Lower lobe of right lung (tissue), 2 donors: ENCODE measurements around the gene PMM2. TPM values are rescaled to one million over a fixed set of nuclear protein-coding genes. Genes with fewer than 3 reads are reported as not detected.
A peak's percentile ranks its signal among the peaks of the same experiment; 100 is the strongest.
"Not testable (repeated sequence)": the region's sequence is repeated elsewhere in the genome, so short reads cannot be mapped to it uniquely, and the experiment has no call there.

ENCODE experiments used
- ATAC-seq, 2 donors: fragments of 200-7000 bp; cut with Tn5 transposase; one replicate each; pipeline ENCODE4 v1.9.1; 2020 to 2022; ENCODE audit warnings: mild to moderate bottlenecking in 2 of 2, moderate library complexity in 2 of 2
- DNase-seq: peaks from one replicate; pipeline ENCODE4 v3.0.0-alpha.2; 2020
- H3K27ac ChIP-seq: fragments of 200-600 bp; one replicate; pipeline ENCODE4 v1.8.0; 2022
- H3K27me3 ChIP-seq: fragments of 200-600 bp; one replicate; pipeline ENCODE4 v1.8.0; 2022; ENCODE audit warnings: low read depth
- H3K36me3 ChIP-seq: fragments of 200-600 bp; one replicate; pipeline ENCODE4 v1.8.0; 2022; ENCODE audit warnings: mild to moderate bottlenecking
- H3K4me1 ChIP-seq: fragments of 200-600 bp; one replicate; pipeline ENCODE4 v1.8.0; 2022
- H3K4me3 ChIP-seq: fragments of 200-600 bp; one replicate; pipeline ENCODE4 v1.8.0; 2022; ENCODE audit warnings: mild to moderate bottlenecking
- H3K9me3 ChIP-seq: fragments of 200-600 bp; one replicate; pipeline ENCODE4 v1.8.0; 2022
- intact Hi-C: fragments of 100-400 bp; cut with DNase I; formaldehyde crosslinking; loops from one replicate; pipeline ENCODE4 v1.11.0; 2022
- long read RNA-seq: library from polyadenylated mRNA; unstranded; transcript quantifications from one replicate; pipeline ENCODE4 v2.0.0, GENCODE V29; 2021
- total RNA-seq: library from RNA; stranded (reverse); fragmentation: NEBNext Ultra II Directional; extraction: Animal tissue kit (Norgen Biotek cat#: 25700); gene quantifications from one replicate; pipeline ENCODE4 v1.2.1, GENCODE V29; 2021
- TF ChIP-seq, protein P1 (sequence below): fragments of 200-600 bp; IDR thresholded peaks from one replicate; pipeline ENCODE4 v1.8.0; 2022; ENCODE audit warnings: antibody characterized with exemption, mild to moderate bottlenecking
- donor health status: DM: no; HTN: yes; CAD: no; lungs with severe emphysema.

PMM2 gene
- total RNA-seq, result 39.3 TPM
- long read RNA-seq, transcript PMM2-201 (8 exons, 2,313 nt), result major isoform, 24 of 45 reads
- long read RNA-seq, transcript PMM2-202 (2 exons, 569 nt), result minor isoform, 8 of 45 reads
- long read RNA-seq, partial matches to known transcripts, result 2 of 45 reads
- long read RNA-seq, other reads (novel, unspliced or antisense), result 5 of 45 reads

DNA sequence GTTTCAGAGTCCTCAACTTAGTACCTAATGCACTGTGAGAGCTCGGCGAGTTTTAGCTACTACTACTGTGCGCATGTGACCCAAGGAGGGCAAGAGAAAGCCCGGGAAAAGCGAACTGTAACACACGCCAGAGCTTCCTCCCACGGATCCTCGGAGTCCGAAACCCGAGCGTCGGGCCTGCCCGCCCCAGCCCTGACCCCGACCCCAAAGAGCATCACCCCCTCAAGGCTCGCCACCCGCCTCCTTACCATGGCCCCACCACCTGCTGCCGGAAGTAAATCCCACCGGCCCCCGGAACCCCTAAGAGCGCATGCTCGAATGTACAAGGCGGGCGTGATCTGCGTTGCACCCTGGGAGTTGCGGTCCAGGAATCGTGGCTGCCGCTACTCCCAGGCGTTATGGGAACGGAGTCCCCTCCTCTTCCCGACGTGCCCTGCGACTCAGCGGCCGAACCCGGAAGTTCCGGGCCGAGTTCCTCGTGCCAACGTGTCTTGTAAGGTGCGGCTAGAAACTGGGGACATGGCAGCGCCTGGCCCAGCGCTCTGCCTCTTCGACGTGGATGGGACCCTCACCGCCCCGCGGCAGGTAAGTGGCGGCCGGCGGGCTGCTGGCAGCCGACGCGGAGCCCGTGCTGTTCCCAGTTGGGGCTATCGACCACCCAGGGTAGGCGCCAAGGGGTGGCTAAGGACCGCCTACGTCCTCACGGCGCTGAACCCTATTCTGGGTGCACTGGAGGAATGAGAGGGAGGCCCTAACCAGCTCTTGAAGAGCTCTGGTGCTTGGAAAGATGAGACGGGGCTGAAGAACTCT is at the start of gene PMM2, which contains the start of gene TMEM186:
PMM2 (plus strand) TSS at position 476 of the 810 bp plus-strand sequence; CDS start at position 520, 44 bp downstream.
TMEM186 (minus strand) TSS at position 276 of the 810 bp plus-strand sequence; CDS start at position 251, 25 bp downstream.
- H3K36me3 ChIP-seq, result peaks cover 37% of the 10 kb centered on the region
- ATAC-seq (peak; percentile 99), DNase-seq (peak; percentile 98)
- H3K27ac ChIP-seq, result peak within 1 kb of the TSS; percentile 87
- no peaks in the 10 kb centered on the region for H3K27me3 ChIP-seq
- H3K9me3 ChIP-seq, result no peaks in the 10 kb centered on the region
- TF ChIP-seq, protein P1, sequence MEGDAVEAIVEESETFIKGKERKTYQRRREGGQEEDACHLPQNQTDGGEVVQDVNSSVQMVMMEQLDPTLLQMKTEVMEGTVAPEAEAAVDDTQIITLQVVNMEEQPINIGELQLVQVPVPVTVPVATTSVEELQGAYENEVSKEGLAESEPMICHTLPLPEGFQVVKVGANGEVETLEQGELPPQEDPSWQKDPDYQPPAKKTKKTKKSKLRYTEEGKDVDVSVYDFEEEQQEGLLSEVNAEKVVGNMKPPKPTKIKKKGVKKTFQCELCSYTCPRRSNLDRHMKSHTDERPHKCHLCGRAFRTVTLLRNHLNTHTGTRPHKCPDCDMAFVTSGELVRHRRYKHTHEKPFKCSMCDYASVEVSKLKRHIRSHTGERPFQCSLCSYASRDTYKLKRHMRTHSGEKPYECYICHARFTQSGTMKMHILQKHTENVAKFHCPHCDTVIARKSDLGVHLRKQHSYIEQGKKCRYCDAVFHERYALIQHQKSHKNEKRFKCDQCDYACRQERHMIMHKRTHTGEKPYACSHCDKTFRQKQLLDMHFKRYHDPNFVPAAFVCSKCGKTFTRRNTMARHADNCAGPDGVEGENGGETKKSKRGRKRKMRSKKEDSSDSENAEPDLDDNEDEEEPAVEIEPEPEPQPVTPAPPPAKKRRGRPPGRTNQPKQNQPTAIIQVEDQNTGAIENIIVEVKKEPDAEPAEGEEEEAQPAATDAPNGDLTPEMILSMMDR, result no peak
- H3K4me3 ChIP-seq, result peak within 1 kb of the TSS; percentile 88
- peaks cover 43% of the 10 kb centered on the region for H3K4me1 ChIP-seq
- intact Hi-C loops, result no loop called here

DNA sequence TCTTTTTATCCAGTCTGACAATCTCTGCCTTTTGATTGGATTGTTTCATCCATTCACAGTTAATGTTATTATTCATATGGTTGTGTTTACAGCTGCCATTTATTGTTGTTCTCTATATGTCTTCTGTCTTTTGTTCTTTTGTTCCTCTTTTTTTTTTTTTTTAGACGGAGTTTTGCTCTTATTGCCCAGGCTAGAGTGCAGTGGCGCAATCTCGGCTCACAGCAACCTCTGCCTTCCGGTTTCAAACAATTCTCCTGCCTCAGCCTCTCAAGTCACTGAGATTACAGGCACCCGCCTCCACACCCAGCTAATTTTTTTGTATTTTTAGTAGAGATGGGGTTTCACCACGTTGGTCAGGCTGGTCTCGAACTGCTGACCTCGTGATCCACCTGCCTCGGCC is 48.7 kb upstream of the PMM2 start:
- H3K27ac ChIP-seq, H3K4me1 ChIP-seq, intact Hi-C loops, H3K27me3 ChIP-seq, H3K9me3 ChIP-seq, H3K36me3 ChIP-seq, H3K4me3 ChIP-seq, ATAC-seq: not testable (repeated sequence)
- DNase-seq, result peak; percentile 60

DNA sequence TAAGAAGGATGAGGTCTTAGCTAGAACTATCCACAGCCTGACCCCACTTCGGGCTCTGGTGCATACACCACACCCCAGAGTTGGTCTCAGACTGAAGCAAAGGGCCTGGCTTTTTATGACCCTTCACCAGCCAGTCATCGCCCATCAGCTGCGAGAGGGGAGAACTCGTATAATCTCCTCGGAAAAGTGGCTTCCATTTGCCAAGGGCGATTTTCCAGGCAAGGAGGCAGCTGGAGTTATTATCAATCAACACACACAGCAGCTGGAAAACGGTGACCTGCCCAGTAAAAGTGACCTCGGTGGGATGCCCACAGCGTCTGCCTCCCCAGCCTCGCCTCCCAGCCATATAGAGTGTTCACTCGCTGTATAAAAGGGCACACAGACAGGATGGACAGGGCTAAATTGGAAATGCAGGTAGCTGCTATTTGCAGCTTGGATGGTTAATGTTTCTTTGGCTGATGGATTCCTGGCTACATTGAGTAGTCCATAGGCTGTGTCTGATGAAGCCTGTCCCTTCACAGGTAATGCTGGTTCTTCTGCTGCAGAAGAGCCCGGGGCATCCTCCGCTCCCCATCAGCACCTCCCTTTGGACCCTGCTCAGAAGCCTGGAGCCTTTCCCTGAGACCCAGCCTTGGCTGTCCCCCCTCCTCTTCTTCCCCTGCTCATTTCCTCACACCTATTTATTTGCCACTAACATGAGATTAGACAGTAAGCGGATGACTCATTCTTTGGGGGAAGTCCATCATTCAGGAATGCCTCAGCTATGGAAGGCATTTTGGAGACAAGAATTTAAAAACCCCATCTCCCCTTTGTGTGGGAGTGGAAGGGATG is 45.9 kb upstream of the PMM2 start:
- DNase-seq, result no peak
- no peaks in the 10 kb centered on the region for H3K27me3 ChIP-seq
- intact Hi-C loops, result no loop called here

DNA sequence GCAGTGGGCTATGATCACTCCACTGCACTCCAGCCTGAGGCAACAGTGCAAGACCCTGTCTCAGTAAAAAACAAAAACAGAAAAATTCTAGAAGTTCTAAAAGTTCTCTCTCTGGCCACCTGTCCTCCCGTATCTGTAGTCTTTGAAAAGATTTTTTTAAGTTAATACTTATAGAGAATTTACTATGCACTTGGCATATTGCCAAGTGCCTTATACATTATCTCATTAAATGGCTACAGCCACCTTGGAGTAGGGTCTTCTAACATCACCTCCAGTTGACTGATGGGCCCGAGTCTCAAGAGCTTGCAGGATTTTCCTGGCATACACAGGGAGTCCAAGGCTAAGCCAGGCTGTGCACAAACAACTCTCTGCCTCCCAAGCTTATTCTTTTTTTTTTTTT is 44.9 kb upstream of the PMM2 start:
- Histone ChIP-seq H3K36me3 (no peaks in the 10 kb centered on the region), H3K27ac (no peak overlapping the region), H3K9me3 (no peaks in the 10 kb centered on the region), H3K4me3 (no peak overlapping the region), H3K4me1 (no peaks in the 10 kb centered on the region), H3K27me3 (no peaks in the 10 kb centered on the region)
- intact Hi-C loops, result no loop called here
- TF ChIP-seq, protein P1, result no peak
- no peak for DNase-seq
- ATAC-seq, result no peak

More for the DNA sequence above, 45.9 kb upstream of the PMM2 start:
- no peaks in the 10 kb centered on the region for H3K36me3 ChIP-seq
- no peak overlapping the region for H3K27ac ChIP-seq
- H3K4me1 ChIP-seq, result no peaks in the 10 kb centered on the region
- TF ChIP-seq, protein P1, result no peak
- no peak overlapping the region for H3K4me3 ChIP-seq
- no peaks in the 10 kb centered on the region for H3K9me3 ChIP-seq
- ATAC-seq, result no peak

DNA sequence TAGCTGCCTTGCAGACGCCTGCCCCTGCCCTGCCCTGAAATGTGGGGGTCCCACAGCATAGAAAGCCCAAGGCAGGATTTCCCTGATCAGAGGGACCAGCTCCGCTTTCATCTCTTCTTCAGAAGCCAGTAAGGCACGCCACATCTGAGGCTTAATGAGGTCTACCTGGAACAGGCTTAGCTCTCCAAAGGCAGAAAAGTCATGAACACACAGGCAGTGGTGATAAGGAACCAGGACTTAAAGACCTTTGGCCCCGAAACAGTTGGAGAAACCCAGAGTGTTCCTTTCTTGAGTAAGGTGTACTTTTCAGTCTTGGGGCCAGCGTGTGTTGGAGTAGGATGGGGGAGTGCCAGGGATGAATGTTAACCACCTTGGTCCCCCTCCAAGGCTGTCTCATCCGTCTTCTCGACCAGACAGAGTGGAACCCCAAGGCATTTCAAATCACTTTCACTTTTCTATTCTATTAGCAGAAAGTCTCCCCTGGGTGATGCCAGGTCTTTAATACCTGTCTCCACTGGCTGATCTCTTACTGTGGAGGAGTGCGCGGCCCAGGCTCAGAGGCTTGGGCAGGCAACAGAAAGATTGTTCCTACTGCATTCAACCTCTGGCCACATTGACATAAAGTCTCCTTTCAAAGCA is 44.1 kb upstream of the PMM2 start:
- H3K4me1 ChIP-seq, result no peaks in the 10 kb centered on the region
- no peak overlapping the region for H3K4me3 ChIP-seq
- ATAC-seq, result no peak
- DNase-seq, result no peak
- no peaks in the 10 kb centered on the region for H3K9me3 ChIP-seq
- TF ChIP-seq, protein P1, result no peak
- intact Hi-C loops, result no loop called here
- H3K27ac ChIP-seq, result no peak overlapping the region
- no peaks in the 10 kb centered on the region for H3K27me3 ChIP-seq
- no peaks in the 10 kb centered on the region for H3K36me3 ChIP-seq
